ENCODE measurements around the gene SERF1B.
"Not testable (repeated sequence)": the region's sequence is repeated elsewhere in the genome, so short reads cannot be mapped to it uniquely, and the experiment has no call there.

- TF ChIP-seq CTCF (conservative IDR thresholded peaks at IDR 0.05); ZFX (IDR thresholded peaks at IDR 0.05): not testable (repeated sequence)
Measured at GRCh38 chr5:69995535-69995934, 29.5 kb upstream of the SERF1B start.
